ENCODE measurements around the gene HUS1B. TPM values are rescaled to one million over a fixed set of nuclear protein-coding genes. Genes with fewer than 3 reads are reported as not detected.
A peak's percentile ranks its signal among the peaks of the same experiment; 100 is the strongest.
"Not testable (repeated sequence)": the region's sequence is repeated elsewhere in the genome, so short reads cannot be mapped to it uniquely, and the experiment has no call there.

HUS1B gene
- total RNA-seq, 4 donors from 2014 or later, result 0.83 to 1.7 (median 1.2) TPM; not detected in 1

DNA sequence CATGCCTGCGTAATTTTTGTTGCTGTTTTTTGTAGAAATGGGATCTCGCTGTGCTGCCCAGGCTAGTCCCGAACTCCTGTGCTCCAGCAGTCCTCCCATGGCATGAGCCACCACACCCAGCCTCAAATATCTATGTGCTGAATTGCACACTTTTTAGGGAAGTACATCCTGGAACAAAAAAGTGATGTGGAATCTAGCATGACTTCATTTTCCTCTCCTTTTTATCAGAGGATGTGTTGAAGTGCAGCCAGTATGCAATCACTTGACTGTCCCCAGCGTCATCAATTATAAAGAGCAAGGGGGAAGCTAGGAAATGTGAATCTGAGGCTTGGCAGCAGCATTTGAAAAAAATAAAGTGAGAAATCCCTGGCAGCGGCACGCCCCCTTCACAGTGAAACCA is 42.4 kb upstream of the HUS1B start:
- no peak overlapping the region for H3K4me3 ChIP-seq
- no peak for DNase-seq (ENCODE audit: extremely low spot score)
- no peak for TF ChIP-seq POLR2AphosphoS5 (IDR thresholded peaks at IDR 0.05)
- TF ChIP-seq EP300 (IDR thresholded peaks at IDR 0.05), result no peak
- TF ChIP-seq CTCF (IDR thresholded peaks at IDR 0.05), result no peak
- TF ChIP-seq POLR2A (IDR thresholded peaks at IDR 0.05; ENCODE audit: low read depth), result no peak
- H3K4me1 ChIP-seq, result peaks cover 0 to 5% (median 2%) of the 10 kb centered on the region in 4 donors
- H3K9me3 ChIP-seq, result no peaks in the 10 kb centered on the region
- no peaks in the 10 kb centered on the region for H3K36me3 ChIP-seq
- no peak overlapping the region for H3K27ac ChIP-seq (replicated peaks in 1 of 4)
- WGBS, result 60% methylated on average over 6 of the region's 6 CpGs
- H3K27me3 ChIP-seq, result no peaks in the 10 kb centered on the region
- intact Hi-C loops (cut with DNase I), result no loop called here

GRCh38 chr6:694431-695126 is 37.7 kb upstream of the HUS1B start:
- H3K4me3 ChIP-seq; intact Hi-C loops (cut with DNase I); H3K36me3 ChIP-seq; H3K27ac ChIP-seq (replicated peaks in 1 of 4); DNase-seq (ENCODE audit: extremely low spot score); H3K27me3 ChIP-seq; H3K9me3 ChIP-seq: not testable (repeated sequence)
- peaks cover 20 to 41% (median 37%) of the 10 kb centered on the region in 4 donors for H3K4me1 ChIP-seq
- 95% methylated on average over 11 of the region's 40 CpGs for WGBS

GRCh38 chr6:693723-694009 is 36.8 kb upstream of the HUS1B start:
- no peak overlapping the region for H3K27ac ChIP-seq (replicated peaks in 1 of 4)
- peak overlapping the region; percentile 98 to 100 (median 99) for H3K4me3 ChIP-seq
- 84% methylated on average over 8 of the region's 12 CpGs for WGBS
- no peaks in the 10 kb centered on the region for H3K9me3 ChIP-seq
- intact Hi-C loops (cut with DNase I), result no loop called here
- no peaks in the 10 kb centered on the region for H3K27me3 ChIP-seq
- peaks cover 0 to 3% (median 0%) of the 10 kb centered on the region in 4 donors for H3K36me3 ChIP-seq
- peaks cover 20 to 46% (median 42%) of the 10 kb centered on the region in 4 donors for H3K4me1 ChIP-seq
- TF ChIP-seq POLR2A (IDR thresholded peaks at IDR 0.05; ENCODE audit: low read depth) (no peak), POLR2AphosphoS5 (IDR thresholded peaks at IDR 0.05) (no peak), CTCF (IDR thresholded peaks at IDR 0.05) (no peak), EP300 (IDR thresholded peaks at IDR 0.05) (no peak)
- DNase-seq (ENCODE audit: extremely low spot score), result no peak

DNA sequence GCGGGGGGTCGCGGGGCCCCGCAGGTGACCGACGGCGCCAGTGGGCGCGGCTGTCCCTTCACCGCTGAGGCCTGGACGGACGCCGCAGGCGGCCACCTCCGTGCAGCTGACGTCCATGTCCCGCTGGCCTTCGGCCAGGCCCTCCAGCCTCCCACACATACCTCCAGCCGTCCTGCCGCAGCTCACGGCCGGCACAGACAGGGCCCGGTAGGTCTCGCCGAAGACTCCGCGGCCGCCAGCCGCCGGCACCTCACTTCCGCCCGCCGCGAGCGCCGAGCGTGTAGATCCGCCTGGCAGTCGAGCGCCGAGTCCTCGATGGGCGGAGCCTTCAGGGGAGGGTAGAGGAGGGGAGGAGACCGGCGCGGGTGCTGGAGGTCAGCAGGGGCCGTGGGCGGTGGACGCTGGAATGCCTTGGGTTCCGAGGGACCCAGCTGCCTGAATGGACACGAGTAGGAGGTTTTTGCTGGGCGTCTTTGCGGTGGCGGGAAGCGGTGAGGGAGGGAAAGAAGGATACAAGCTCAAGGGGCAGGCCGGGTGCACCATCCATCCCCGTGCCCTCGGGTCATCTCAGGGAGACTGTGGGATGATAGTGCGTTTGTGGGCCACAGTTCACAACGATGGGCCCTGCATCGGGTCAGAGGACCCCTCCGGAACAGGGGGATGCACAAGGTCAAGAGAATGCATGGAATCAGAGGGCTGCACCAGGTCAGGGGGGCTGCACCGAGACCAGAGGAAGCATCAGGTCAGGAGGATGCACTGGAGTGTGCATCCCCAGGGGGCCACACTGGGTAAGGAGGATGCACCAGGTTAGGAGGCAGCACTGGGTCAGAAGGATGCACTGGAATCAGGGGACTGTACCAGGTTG is 36.2 kb upstream of the HUS1B start, which contains the start of gene EXOC2:
TSS of gene EXOC2 (minus strand) at position 282 of the 865 bp plus-strand sequence. CDS start 55,321 bp downstream, outside the sequence.
- under 1% methylated on average over 33 of the region's 63 CpGs for WGBS
- Histone ChIP-seq H3K9me3 (no peaks in the 10 kb centered on the region), H3K27ac (replicated peaks in 1 of 4) (peak within 1 kb of the TSS; percentile 89 to 93 (median 91)), H3K4me1 (peaks cover 20 to 52% (median 44%) of the 10 kb centered on the region in 4 donors), H3K4me3 (peak within 1 kb of the TSS; percentile 98 to 100 (median 99)), H3K36me3 (peaks cover 0 to 7% (median 0%) of the 10 kb centered on the region in 4 donors), H3K27me3 (no peaks in the 10 kb centered on the region)
- peak; percentile 94 for DNase-seq (ENCODE audit: extremely low spot score)
- intact Hi-C loops (cut with DNase I), result no loop called here
- TF ChIP-seq EP300 (IDR thresholded peaks at IDR 0.05), result no peak
- TF ChIP-seq POLR2AphosphoS5 (IDR thresholded peaks at IDR 0.05), result peak; percentile 93

- Histone ChIP-seq H3K4me1 (peaks cover 20 to 55% (median 47%) of the 10 kb centered on the region in 4 donors), H3K4me3 (peak overlapping the region; percentile 98 to 100 (median 99)), H3K36me3 (peaks cover 0 to 7% (median 0%) of the 10 kb centered on the region in 4 donors), H3K27ac (replicated peaks in 1 of 4) (peak overlapping the region; percentile 89 to 93 (median 91)), H3K9me3 (no peaks in the 10 kb centered on the region), H3K27me3 (no peaks in the 10 kb centered on the region)
- intact Hi-C loops (cut with DNase I), result no loop called here
- 2% methylated on average over 34 of the region's 45 CpGs for WGBS
- no peak for TF ChIP-seq POLR2A (IDR thresholded peaks at IDR 0.05; ENCODE audit: low read depth)
- TF ChIP-seq POLR2AphosphoS5 (IDR thresholded peaks at IDR 0.05), result peak in 1 of 2 donors; percentile 37
- DNase-seq (ENCODE audit: extremely low spot score), result no peak
Measured at GRCh38 chr6:692356-692851, 35.5 kb upstream of the HUS1B start.

DNA sequence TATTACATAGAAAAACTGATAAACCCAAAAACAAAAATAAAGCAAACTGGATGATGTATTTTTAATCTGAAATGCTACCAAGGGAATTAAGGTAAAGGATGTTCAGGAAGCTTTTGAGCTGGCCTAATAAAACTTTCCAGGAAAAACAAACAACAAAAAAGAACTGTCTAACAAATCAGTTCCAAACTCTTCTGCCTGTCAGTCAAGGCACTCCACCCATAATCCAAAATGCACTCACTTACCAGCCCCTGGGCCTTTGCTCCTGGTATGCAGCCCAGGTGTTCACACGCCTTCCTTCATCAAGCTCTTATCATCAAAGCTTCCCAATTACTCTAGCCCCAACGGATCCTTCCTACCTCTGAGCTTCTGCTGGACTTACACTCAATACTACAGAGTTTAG is 32.3 kb upstream of the HUS1B start:
- H3K4me3 ChIP-seq, result no peak overlapping the region
- H3K9me3 ChIP-seq, result no peaks in the 10 kb centered on the region
- peak overlapping the region in 2 of 4 donors; percentile 10 to 39 for H3K27ac ChIP-seq (replicated peaks in 1 of 4)
- peaks cover 23 to 67% (median 53%) of the 10 kb centered on the region in 4 donors for H3K4me1 ChIP-seq
- TF ChIP-seq POLR2AphosphoS5 (IDR thresholded peaks at IDR 0.05) (no peak), CTCF (IDR thresholded peaks at IDR 0.05) (no peak), EP300 (IDR thresholded peaks at IDR 0.05) (no peak), POLR2A (IDR thresholded peaks at IDR 0.05; ENCODE audit: low read depth) (no peak)
- DNase-seq (ENCODE audit: extremely low spot score), result no peak
- H3K27me3 ChIP-seq, result no peaks in the 10 kb centered on the region
- WGBS, result 46% methylated on average over 2 of the region's 2 CpGs
- intact Hi-C loops (cut with DNase I), result no loop called here
- H3K36me3 ChIP-seq, result peaks cover 0 to 7% (median 0%) of the 10 kb centered on the region in 4 donors

All from esophagus muscularis mucosa (tissue), 4 donors.